GM03348 (cell line): ENCODE data around the gene FOXN3.
A peak's percentile ranks its signal among the peaks of the same experiment; 100 is the strongest.
"Not testable (repeated sequence)": the region's sequence is repeated elsewhere in the genome, so short reads cannot be mapped to it uniquely, and the experiment has no call there.

Experiments used
- DNase-seq: peaks from one replicate; pipeline ENCODE4 v3.0.0; 2012; ENCODE audit warnings: low spot score

Gene FOXN3

GRCh38 chr14:89303456-89304435, 113.3 kb downstream of the FOXN3 start:
- peak; percentile 69 for DNase-seq

- DNase-seq = no peak
Measured at GRCh38 chr14:89302396-89302950, 114.6 kb downstream of the FOXN3 start.

GRCh38 chr14:89299587-89299986, 117.4 kb downstream of the FOXN3 start:
- DNase-seq = no peak

- no peak for DNase-seq
Measured at GRCh38 chr14:89298056-89298834, 118.8 kb downstream of the FOXN3 start.

- no peak for DNase-seq
Measured at GRCh38 chr14:89296281-89296745, 120.7 kb downstream of the FOXN3 start.

GRCh38 chr14:89294872-89295271, 122.2 kb downstream of the FOXN3 start:
- no peak for DNase-seq

GRCh38 chr14:89294469-89294868, 122.6 kb downstream of the FOXN3 start:
- DNase-seq = not testable (repeated sequence)

- DNase-seq = no peak
Measured at GRCh38 chr14:89294060-89294459, 123.0 kb downstream of the FOXN3 start.

GRCh38 chr14:89293314-89293916, 123.6 kb downstream of the FOXN3 start:
- no peak for DNase-seq

- DNase-seq = no peak
Measured at GRCh38 chr14:89292579-89293313, 124.3 kb downstream of the FOXN3 start.

- DNase-seq = no peak
Measured at GRCh38 chr14:89291351-89291940, 125.6 kb downstream of the FOXN3 start.

- no peak for DNase-seq
Measured at GRCh38 chr14:89290813-89291212, 126.2 kb downstream of the FOXN3 start.

- no peak for DNase-seq
Measured at GRCh38 chr14:89289477-89289876, 127.6 kb downstream of the FOXN3 start.

- no peak for DNase-seq
Measured at GRCh38 chr14:89288114-89288513, 128.9 kb downstream of the FOXN3 start.

- DNase-seq = peak; percentile 68
Measured at GRCh38 chr14:89284333-89285058, 132.5 kb downstream of the FOXN3 start.

GRCh38 chr14:89283327-89284060, 133.5 kb downstream of the FOXN3 start:
- DNase-seq = no peak

- DNase-seq = no peak
Measured at GRCh38 chr14:89282191-89282590, 134.8 kb downstream of the FOXN3 start.

- DNase-seq = no peak
Measured at GRCh38 chr14:89280600-89280999, 136.4 kb downstream of the FOXN3 start.

GRCh38 chr14:89279649-89280232, 137.3 kb downstream of the FOXN3 start:
- no peak for DNase-seq
